Muscle layer of colon (tissue), 2 donors: ENCODE data around the gene DNAJC1.

ENCODE experiments used
- H3K27ac ChIP-seq: one replicate; pipeline ENCODE4 v1.7.0; 2013; ENCODE audit warnings: low read depth, mild to moderate bottlenecking, low read length, moderate library complexity
- H3K27me3 ChIP-seq, 2 donors: one replicate each; pipeline ENCODE4 v1.7.0; 2013; ENCODE audit warnings: low read length in 2 of 2, mild to moderate bottlenecking in 2 of 2; ENCODE audit not compliant: insufficient read depth in 2 of 2, control insufficient read depth in 1 of 2
- H3K36me3 ChIP-seq: one replicate; pipeline ENCODE4 v1.7.0; 2013; ENCODE audit warnings: mild to moderate bottlenecking, low read length; ENCODE audit not compliant: insufficient read depth
- H3K4me1 ChIP-seq: one replicate; pipeline ENCODE4 v1.7.0; 2013; ENCODE audit warnings: mild to moderate bottlenecking, low read length; ENCODE audit not compliant: insufficient read depth
- H3K4me3 ChIP-seq, 2 donors: one replicate each; pipeline ENCODE4 v1.7.0; 2013; ENCODE audit warnings: low read length in 2 of 2, low read depth in 1 of 2, mild to moderate bottlenecking in 1 of 2, moderate library complexity in 1 of 2
- H3K9ac ChIP-seq: one replicate; pipeline ENCODE4 v1.7.0; 2013; ENCODE audit warnings: low read length
- H3K9me3 ChIP-seq: one replicate; pipeline ENCODE4 v1.7.0; 2013; ENCODE audit warnings: mild to moderate bottlenecking, low read length
- donor health status: abdominal sarcoma.
- donor health status: Adenocarcinoma of cecum.

The DNAJC1 gene

DNA sequence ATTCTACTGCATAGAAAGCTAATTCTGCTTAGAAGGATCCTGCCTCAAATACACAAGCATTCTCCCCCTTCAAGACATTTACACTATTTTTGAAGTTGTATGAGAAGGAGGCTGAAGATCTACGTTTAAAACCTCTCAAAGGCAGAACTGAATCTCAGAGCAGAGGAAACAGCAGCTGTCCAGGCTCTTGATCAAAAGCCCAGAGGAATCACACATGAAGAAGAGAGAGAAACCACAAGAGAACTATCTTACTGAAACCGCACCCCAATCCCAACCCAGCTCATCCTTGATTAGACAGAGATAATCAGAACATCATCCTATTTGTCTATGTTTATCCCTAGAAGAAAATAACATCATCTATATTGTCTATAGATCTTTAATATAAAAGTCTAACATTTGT, 2.2 kb upstream of the DNAJC1 start:
- Histone ChIP-seq H3K9ac (no peak overlapping the region), H3K36me3 (no peaks in the 10 kb centered on the region), H3K4me1 (peaks cover 20% of the 10 kb centered on the region), H3K9me3 (no peaks in the 10 kb centered on the region), H3K27me3 (no peaks in the 10 kb centered on the region), H3K27ac (no peak overlapping the region), H3K4me3 (no peak overlapping the region)

DNA sequence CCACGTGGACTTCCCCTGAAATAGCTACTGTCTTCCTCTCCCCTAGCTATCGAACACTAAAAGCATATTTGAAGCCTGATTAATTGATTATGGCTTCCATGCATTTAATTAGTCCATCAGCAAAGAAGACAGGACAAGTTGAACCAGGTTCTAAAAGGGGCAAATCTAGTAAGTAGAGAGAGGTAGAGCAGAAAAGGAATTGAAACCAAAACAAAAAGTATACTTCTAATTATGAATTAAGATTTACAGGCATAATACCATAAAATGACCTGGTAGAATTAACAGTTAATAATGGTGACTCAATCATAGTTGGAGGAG, 393 bp upstream of the DNAJC1 start:
- H3K4me3 ChIP-seq: peak overlapping the region; percentile 67 to 94
- H3K36me3 ChIP-seq: no peaks in the 10 kb centered on the region
- H3K27ac ChIP-seq: peak overlapping the region; percentile 95
- no peaks in the 10 kb centered on the region for H3K9me3 ChIP-seq
- no peaks in the 10 kb centered on the region for H3K27me3 ChIP-seq
- H3K4me1 ChIP-seq: peaks cover 20% of the 10 kb centered on the region
- no peak overlapping the region for H3K9ac ChIP-seq

DNA sequence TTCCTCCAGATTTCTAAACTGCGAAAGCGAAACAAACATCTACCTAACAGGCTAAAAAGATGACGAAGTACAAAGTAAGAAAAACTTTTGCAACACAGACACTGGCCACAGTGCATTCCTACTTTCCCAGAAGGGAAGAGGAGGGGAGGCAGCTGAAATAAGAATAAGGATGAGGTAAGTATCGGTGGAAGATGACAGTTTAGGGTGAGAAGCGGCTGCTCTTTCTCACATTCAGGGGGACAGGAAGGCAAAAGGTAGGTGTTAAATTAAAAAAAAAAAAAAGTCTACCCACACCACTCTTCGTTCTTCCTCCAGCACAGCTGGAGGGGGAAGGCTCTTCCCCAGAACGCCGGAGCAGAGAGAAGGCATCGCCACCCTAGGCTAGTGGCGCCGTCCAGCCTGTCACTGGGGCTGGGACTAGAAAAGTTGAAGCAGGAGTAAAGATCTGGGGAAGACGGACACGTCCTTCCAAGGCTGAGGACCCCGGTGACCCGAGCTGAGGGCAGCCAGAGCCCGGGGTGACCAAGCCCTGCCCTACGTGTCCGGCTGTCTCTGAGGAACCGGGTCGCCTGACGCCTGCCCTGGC, 846 bp downstream of the DNAJC1 start:
- H3K27me3 ChIP-seq: no peaks in the 10 kb centered on the region
- peak overlapping the region; percentile 95 for H3K27ac ChIP-seq
- peaks cover 20% of the 10 kb centered on the region for H3K4me1 ChIP-seq
- H3K9ac ChIP-seq: peak overlapping the region; percentile 53
- H3K36me3 ChIP-seq: no peaks in the 10 kb centered on the region
- peak overlapping the region; percentile 67 to 94 for H3K4me3 ChIP-seq
- no peaks in the 10 kb centered on the region for H3K9me3 ChIP-seq

DNA sequence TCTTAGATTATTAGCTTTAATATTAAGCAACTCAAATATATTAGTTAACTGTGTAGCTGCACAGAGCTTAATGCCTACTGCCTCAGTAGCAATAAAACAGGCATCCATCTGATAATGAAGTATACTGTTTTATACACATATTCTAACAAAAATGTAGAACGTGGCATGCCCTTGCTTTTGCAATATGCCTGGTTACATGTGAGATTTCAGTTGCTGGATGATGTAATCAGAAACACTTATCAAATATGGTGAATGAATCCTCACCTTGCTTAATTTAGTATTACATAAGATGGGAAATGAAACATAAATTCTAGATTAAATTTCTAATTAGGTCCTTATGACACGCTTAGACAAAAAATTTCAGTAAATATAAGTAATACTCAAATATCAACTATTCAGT, 8.0 kb downstream of the DNAJC1 start:
- no peaks in the 10 kb centered on the region for H3K9me3 ChIP-seq
- peaks cover 14% of the 10 kb centered on the region for H3K4me1 ChIP-seq
- H3K27ac ChIP-seq: no peak overlapping the region
- H3K9ac ChIP-seq: no peak overlapping the region
- no peaks in the 10 kb centered on the region for H3K27me3 ChIP-seq
- no peaks in the 10 kb centered on the region for H3K36me3 ChIP-seq
- no peak overlapping the region for H3K4me3 ChIP-seq

DNA sequence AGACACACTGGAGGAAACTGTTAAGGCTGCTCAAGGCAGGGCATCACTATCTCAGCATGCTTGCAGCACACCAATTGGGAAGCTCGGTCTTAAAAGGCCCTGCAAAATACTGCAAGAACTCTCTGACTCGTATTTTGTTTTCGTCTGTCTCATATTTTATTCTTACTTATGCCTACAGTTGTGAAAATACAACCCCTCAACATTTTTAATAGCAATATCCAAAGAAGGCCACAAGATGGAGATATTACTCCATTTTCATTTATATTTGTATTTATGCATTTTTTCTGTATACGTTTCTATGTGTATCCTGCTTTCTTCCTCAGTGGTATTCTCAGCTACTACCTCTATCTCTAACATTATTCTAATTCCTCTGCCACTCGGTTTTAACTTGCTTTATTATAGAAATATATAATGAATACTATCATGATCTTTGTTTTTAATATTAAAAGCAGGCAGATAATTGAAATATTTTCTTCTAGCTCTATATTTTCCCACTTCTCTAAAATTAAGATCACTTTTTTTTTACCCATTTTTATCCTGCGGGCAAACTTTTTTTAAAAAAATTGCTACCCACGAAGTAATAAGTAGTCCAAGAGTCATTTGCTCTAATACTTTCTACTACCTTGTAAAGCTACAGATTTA, 10.0 kb downstream of the DNAJC1 start:
- H3K4me3 ChIP-seq: no peak overlapping the region
- no peak overlapping the region for H3K27ac ChIP-seq
- H3K9ac ChIP-seq: no peak overlapping the region
- H3K4me1 ChIP-seq: peaks cover 22% of the 10 kb centered on the region
- H3K9me3 ChIP-seq: no peaks in the 10 kb centered on the region
- H3K27me3 ChIP-seq: no peaks in the 10 kb centered on the region
- H3K36me3 ChIP-seq: no peaks in the 10 kb centered on the region

DNA sequence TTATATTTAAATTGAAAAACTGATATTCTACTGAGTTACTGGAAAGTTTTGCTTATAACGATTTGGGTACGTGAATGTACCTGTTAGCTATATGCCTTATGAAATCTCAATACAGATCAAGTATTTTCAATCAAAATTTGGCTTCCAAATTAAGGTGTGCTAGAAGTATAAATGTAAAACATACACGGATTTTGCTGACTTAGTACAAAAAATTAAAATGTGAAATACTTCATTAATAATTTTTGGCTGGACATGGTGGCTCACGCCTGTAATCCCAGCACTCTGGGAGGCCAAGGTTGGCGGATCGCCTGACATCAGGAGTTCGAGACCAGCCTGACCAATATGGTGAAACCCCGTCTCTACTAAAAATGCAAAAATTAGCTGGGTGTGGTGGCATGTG, 11.7 kb downstream of the DNAJC1 start:
- H3K9ac ChIP-seq: no peak overlapping the region
- H3K4me1 ChIP-seq: peaks cover 22% of the 10 kb centered on the region
- H3K27ac ChIP-seq: no peak overlapping the region
- H3K36me3 ChIP-seq: no peaks in the 10 kb centered on the region
- H3K27me3 ChIP-seq: no peaks in the 10 kb centered on the region
- no peaks in the 10 kb centered on the region for H3K9me3 ChIP-seq
- H3K4me3 ChIP-seq: no peak overlapping the region

DNA sequence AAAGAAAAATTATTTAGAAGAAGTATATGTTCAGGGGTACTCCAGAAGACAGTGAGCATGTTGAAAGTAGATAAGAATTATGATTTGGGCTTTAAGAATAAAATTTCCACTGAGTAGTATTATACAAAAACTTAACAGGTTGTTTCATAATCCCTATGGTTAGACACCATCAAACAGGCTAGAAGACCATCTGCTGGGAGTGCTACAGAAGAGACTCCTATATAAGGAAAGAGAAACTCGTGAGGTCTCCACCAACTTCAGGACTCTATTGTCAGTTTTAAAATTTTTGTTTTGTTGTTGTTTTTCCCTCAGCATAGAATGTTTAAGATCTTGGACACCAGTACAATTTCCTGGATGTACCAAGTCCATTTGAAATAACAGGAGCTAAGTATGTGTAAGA, 13.1 kb downstream of the DNAJC1 start:
- Histone ChIP-seq H3K27ac (no peak overlapping the region), H3K4me1 (peaks cover 9% of the 10 kb centered on the region), H3K9ac (no peak overlapping the region), H3K4me3 (no peak overlapping the region), H3K27me3 (no peaks in the 10 kb centered on the region), H3K9me3 (no peaks in the 10 kb centered on the region), H3K36me3 (no peaks in the 10 kb centered on the region)

DNA sequence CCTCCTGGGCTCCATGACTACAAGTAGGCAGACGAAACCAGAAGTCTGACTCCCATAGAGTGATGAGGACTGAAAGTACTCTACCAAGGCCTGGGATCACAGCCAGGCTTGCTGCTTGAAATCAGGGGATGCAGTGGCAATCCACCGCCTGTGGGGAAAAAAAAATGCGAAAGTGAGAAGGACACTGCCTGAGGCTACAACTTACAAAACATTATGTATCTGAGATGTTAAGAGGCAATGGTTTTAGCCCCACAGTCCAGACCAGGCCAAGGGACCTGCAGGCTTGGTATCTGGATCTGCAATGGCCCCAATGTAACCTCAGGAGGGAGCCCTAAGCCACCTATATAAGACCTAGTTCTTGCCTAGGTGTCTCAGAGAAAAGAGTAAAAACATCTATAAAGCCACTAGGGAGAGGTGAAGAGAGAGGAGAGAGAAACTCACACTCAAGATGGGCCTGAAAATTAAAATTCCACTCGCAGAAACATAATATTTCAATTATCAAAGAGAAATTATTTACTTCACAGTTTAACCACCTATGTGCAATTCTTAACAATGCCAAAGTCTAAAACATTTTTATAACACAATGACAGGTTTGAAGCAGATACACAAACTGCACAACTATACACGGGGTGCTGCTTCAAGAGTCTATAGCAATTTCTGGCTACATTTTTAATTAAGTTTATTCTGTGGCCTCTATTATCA, 13.9 kb downstream of the DNAJC1 start:
- no peaks in the 10 kb centered on the region for H3K27me3 ChIP-seq
- no peak overlapping the region for H3K4me3 ChIP-seq
- no peaks in the 10 kb centered on the region for H3K36me3 ChIP-seq
- H3K4me1 ChIP-seq: peaks cover 7% of the 10 kb centered on the region
- H3K9ac ChIP-seq: no peak overlapping the region
- H3K27ac ChIP-seq: no peak overlapping the region
- H3K9me3 ChIP-seq: no peaks in the 10 kb centered on the region

DNA sequence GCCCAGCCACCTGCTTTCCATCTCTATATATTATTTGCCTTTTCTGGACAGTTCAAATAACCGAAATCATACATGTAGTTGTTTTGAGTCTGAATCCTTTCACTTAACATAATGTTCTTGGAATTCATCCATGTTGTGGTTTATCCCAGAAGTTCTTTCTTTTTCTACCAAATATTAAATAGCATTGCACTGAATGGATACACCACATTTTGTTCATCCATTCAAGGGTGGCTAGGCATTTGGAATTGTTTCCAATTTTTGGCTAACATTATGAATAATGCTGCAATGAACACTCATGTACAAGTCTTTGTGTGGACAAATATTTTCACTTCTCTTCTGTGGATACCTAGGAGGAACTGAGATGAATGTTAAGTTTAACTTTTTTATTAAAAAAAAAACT, 18.0 kb downstream of the DNAJC1 start:
- Histone ChIP-seq H3K9ac (no peak overlapping the region), H3K4me1 (peaks cover 7% of the 10 kb centered on the region), H3K27ac (no peak overlapping the region), H3K27me3 (no peaks in the 10 kb centered on the region), H3K36me3 (no peaks in the 10 kb centered on the region), H3K4me3 (no peak overlapping the region), H3K9me3 (no peaks in the 10 kb centered on the region)

DNA sequence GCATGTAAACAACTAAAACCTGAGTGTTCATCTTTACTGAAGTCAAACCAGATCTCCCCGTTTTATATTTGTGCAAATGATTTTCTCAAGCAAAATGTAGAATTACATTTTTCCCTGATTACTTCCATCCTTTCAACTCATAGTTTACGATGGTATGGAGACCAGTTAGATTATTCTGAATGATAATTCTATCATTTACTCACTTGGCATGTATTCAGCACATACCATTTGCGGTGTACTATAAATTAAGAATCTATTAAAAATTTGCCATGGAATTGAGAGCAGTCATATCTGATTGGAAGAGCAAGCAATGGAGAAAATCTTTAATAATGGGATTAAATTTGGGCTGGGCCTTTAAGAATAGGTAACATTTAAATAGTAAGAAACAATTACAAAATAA, 22.4 kb downstream of the DNAJC1 start:
- no peaks in the 10 kb centered on the region for H3K4me1 ChIP-seq
- no peaks in the 10 kb centered on the region for H3K27me3 ChIP-seq
- no peaks in the 10 kb centered on the region for H3K36me3 ChIP-seq
- H3K27ac ChIP-seq: no peak overlapping the region
- H3K9me3 ChIP-seq: no peaks in the 10 kb centered on the region
- H3K9ac ChIP-seq: no peak overlapping the region
- H3K4me3 ChIP-seq: no peak overlapping the region

DNA sequence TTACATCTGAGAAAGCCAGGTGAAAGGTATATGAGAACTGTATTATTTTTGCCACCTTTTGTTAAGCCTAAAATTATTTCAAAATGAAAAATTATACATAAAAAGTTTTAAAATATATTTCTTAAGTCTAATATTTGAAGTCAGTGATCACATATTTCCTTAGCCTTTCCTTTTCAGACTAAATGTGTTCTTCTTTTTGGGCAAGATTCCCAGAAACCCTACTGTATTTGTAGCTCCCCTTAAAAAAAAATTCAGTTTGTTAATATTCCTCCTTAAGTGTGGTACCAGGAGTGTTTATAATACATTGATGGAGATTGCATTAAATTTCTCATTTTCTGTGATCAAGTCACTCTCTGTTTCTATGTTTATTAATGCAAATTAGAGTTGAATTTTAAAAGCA, 22.8 kb downstream of the DNAJC1 start:
- no peak overlapping the region for H3K4me3 ChIP-seq
- H3K9ac ChIP-seq: no peak overlapping the region
- H3K27ac ChIP-seq: no peak overlapping the region

More for the DNA sequence above, 22.8 kb downstream of the DNAJC1 start:
- H3K4me1 ChIP-seq: no peaks in the 10 kb centered on the region
- H3K27me3 ChIP-seq: no peaks in the 10 kb centered on the region
- no peaks in the 10 kb centered on the region for H3K9me3 ChIP-seq
- H3K36me3 ChIP-seq: no peaks in the 10 kb centered on the region
